Endometrial microvascular endothelial cells (primary cell): ENCODE data around the gene UGCG. TPM values are rescaled to one million over a fixed set of nuclear protein-coding genes. Genes with fewer than 3 reads are reported as not detected.

ENCODE experiments used
- in situ Hi-C: cut with HindIII; loops from 2 replicates; pipeline ENCODE4 v1.10.0; 2017; ENCODE audit warnings: low sequenced_read_pairs, low pct_unique_long_range_greater_than_20kb; ENCODE audit errors: inconsistent ontology term
- total RNA-seq: library from RNA; depleted of rRNA; stranded (reverse); fragments of >200 nt; gene quantifications from one replicate; pipeline ENCODE4 v1.2.3, GENCODE V29; 2015; ENCODE audit errors: inconsistent ontology term

UGCG gene
- total RNA-seq, 1 donor from 2014 or later = 58.4 TPM

- in situ Hi-C loops = no loop called here
Observed at GRCh38 chr9:111966861-111967291, 70.3 kb downstream of the UGCG start.

- in situ Hi-C loops = no loop called here
Observed at GRCh38 chr9:111967621-111968020, 71.0 kb downstream of the UGCG start.

GRCh38 chr9:111969061-111969460, 72.4 kb downstream of the UGCG start:
- in situ Hi-C loops = no loop called here

DNA sequence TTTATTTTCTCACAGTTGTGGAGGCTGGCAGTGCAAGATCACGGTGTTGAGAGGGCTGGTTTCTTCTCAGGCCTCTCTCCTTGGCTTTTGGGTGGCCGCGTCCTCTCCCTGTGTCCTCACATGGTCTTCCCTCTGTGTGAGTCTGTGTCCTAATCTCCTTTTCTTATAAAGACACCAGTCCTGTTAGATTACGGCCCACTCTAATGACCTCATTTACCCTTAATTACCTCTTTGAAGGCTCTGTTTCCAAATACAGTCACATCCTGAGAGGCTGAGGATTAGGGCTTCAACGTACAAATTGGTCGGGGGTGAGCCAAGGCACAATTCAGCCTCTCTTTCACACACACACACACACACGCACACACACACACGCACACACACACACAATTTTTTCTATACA, 73.0 kb downstream of the UGCG start:
- in situ Hi-C loops = no loop called here

- in situ Hi-C loops = no loop called here
Observed at GRCh38 chr9:111970827-111971226, 74.2 kb downstream of the UGCG start.

DNA sequence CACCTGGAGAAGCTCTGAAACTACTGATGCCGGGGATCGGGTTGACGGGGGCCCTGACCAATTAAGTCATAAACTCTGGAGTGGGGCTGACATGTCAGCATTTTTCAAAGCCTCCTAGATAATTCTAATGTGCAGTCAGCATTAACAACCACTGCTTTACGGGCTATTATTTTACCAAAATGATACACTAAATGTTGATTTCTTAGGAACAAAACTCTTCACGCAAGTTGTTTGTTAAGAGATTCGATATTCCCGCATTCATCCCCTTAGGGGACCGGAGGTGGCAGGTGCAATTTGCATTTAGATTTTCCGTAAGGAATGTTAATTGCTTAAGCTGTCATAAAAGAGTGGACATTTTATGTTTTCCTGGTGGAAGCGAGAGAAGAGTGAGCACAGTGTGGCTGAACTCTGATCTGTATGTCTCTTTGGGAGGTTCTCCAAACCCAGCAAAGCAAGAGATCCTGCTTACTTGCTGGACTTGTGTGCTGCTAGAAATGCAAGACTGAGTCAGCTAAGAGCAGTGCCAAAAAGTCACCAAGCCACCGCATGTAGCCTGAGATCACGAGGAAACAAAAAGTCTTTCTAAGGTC, 77.6 kb downstream of the UGCG start:
- in situ Hi-C loops = no loop called here

DNA sequence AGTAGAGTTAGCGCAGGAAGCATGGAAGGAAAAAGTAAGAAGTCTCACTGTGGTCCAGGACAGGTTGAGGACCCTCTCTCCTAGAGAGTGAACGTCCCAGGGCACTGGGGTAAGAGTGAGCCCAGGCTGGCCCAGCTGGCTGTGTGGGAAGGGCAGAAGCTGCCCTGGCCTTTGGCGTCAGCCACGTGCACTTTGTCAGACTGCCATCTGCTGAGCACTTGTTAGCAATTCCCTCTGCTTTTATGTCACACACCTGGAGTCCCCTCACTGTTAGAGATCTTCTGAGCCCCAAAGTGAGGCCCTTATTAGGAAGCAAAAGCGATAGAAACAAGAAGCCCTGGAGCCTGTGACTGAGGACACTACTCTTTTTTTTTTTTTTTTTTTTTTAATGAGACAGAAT, 79.1 kb downstream of the UGCG start:
- in situ Hi-C loops = no loop called here

DNA sequence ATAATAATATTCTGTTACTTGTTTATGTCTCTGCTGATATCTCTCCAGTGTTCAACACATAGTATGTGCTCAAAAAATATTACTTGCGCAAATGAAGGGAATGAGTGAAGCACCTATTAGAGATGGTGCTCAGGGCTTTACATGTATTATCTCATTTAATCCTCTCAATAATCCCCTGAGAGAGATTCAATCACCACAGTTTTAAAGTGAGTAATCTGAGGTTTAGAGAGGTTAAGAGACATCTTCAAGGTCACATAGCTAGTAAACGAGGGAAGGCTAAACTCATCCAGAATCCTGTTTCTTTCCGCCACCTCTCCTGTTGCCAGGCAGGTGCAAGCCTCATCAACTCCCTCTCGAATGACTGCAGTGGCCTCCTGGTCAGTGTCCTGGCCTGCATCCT, 82.0 kb downstream of the UGCG start:
- in situ Hi-C loops = no loop called here

- in situ Hi-C loops = no loop called here
Observed at GRCh38 chr9:111979561-111979960, 82.9 kb downstream of the UGCG start.

DNA sequence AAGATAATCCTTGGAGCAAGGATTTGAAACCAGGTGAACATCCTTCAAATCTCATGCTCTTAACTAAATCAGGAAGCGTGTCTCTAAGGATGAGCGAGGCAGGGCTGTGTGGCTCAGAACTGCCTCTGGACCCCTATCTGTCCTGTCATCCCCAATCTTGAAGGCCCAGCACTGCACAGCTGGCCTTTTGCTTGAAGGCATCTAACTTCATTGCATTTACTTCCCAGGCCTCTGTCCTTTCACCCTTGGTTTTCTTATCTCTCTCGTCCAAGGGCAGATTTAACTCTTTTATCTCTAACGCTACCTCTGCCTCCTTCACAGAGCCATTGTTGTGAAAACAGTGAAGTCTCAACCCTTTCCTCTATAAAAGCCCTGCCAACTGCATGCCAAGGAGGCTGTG, 83.8 kb downstream of the UGCG start:
- in situ Hi-C loops = no loop called here

DNA sequence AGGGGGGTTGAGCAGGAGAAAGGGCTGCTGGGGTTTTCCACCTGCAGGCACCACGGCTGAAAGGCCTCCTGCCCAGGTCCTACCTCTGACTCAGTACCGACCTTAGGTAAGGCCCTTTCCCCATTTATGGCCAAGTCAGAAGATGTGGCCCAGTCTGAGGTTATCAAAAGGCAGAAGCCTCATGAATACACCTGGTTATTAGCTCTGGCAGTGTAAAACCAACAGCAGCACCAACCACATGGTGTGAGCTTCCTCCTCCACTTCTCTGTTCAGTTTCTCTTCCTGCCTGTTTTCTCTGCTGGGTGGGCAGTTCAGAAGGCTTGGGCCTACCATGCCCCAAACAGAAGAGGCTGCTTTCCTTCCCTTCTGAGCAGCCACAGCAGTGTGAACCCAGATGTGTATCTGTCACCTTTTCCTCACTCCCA, 86.9 kb downstream of the UGCG start:
- in situ Hi-C loops = no loop called here

DNA sequence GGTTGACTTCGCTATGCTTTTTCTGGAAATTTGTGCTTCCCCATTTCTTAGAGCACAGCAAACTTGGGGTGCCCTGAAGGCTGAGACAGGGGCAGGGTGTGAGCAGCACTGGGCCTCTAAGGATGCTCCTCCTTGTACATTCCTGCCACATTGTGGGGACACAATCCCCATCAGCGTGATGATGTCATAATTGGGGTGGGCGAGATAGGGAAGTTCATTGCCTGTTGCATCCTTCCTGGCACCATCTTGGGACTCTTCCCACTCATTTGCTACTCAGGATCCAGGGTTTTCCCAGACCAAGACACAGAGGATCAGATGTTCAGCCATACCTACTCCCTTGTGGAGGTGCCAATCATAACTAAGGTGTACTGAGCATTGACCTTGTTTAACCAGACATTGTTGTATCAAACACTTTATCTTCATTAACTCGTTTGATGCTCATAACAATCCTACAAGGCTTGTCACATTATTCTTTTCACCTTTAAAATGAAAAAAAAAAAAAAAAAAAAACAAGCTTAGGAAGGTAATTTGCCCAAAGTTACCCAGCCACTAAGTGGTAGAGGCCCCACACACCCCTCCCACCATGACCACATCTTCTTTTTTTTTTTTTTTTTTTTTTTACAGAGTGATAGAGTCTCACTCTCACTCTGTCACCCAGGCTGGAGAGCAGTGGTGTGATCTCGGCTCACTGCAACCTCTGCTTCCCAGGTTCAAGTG, 87.6 kb downstream of the UGCG start:
- in situ Hi-C loops = no loop called here

Other genes starting within 250 kb of the UGCG start
- 68.7 TPM for gene GNG10, start 235.2 kb upstream of the UGCG start, total RNA-seq
- not detected for gene SHOC1, start 101.9 kb upstream of the UGCG start, total RNA-seq